Right lobe of liver (tissue), 6 donors: ENCODE data around the gene ZBTB3. TPM values are rescaled to one million over a fixed set of nuclear protein-coding genes. Genes with fewer than 3 reads are reported as not detected.
"Not testable (repeated sequence)": the region's sequence is repeated elsewhere in the genome, so short reads cannot be mapped to it uniquely, and the experiment has no call there.

ENCODE experiments used
- ATAC-seq, 4 donors: fragments of 200-7000 bp; cut with Tn5 transposase; one replicate each; pipeline ENCODE4 v1.9.1; 2020; ENCODE audit warnings: mild to moderate bottlenecking in 4 of 4, moderate library complexity in 4 of 4
- DNase-seq, 3 donors: peaks; one replicate each; pipeline ENCODE4 v3.0.0-alpha.2; 2020
- H3K27ac ChIP-seq, 3 donors: fragments of 200-600 bp; one replicate each; pipeline ENCODE4 v1.8.0; 2022
- H3K27me3 ChIP-seq, 2 donors: fragments of 200-600 bp; one replicate each; pipeline ENCODE4 v1.8.0; 2022
- H3K36me3 ChIP-seq, 4 donors: fragments of 200-600 bp; sonication (generic) in 1 of 4; one replicate each; pipeline versions ENCODE4 v1.5.1 to v1.8.0; 2017 to 2022; ENCODE audit warnings: control low read depth in 1 of 4
- H3K4me1 ChIP-seq, 4 donors: fragments of 200-600 bp; sonication (generic) in 1 of 4; one replicate each; pipeline versions ENCODE4 v1.5.1 to v1.8.0; 2017 to 2022; ENCODE audit warnings: control low read depth in 1 of 4
- H3K4me3 ChIP-seq, 3 donors: fragments of 200-600 bp; one replicate each; pipeline ENCODE4 v1.8.0; 2022
- H3K9me3 ChIP-seq, 4 donors: fragments of 200-600 bp; sonication (generic) in 1 of 4; one replicate each; pipeline versions ENCODE4 v1.5.1 to v1.8.0; 2017 to 2022; ENCODE audit warnings: control low read depth in 1 of 4
- POLR2A ChIP-seq: fragments of 450-650 bp; IDR thresholded peaks from one replicate; pipeline ENCODE4 v1.6.1; 2017; ENCODE audit warnings: antibody characterized with exemption, mild to moderate bottlenecking
- WGBS: methylation state at CpG from one replicate; pipeline ENCODE4 v1.1.6; 2018; ENCODE audit warnings: low coverage, low lambda C conversion rate; ENCODE audit not compliant: insufficient coverage; ENCODE audit errors: missing lambda C conversion rate; 5-methylcytosine and 5-hydroxymethylcytosine counted together
- intact Hi-C, 2 donors: fragments of 100-400 bp; cut with DNase I; formaldehyde crosslinking; loops; one replicate each; pipeline versions ENCODE4 v1.11.2 to v1.14.1; 2022
- microRNA-seq, 2 donors: library from miRNA; unstranded; fragments of <30 nt; microRNA quantifications; one replicate each; pipeline ENCODE4, GENCODE V29; 2019 to 2020
- small RNA-seq, 2 experiments: library from RNA; depleted of rRNA; stranded (forward); fragments of <200 nt; gene quantifications; one replicate each; pipeline ENCODE3, GENCODE V24; 2016
- total RNA-seq, 6 experiments: library from RNA; depleted of rRNA in 2 of 6; stranded (reverse); fragments of >200 nt in 2 of 6; fragmentation: NEBNext Ultra II Directional in 3 of 6; extraction: Animal tissue kit (Norgen Biotek cat#: 25700) in 3 of 6; gene quantifications; one replicate each; pipeline versions ENCODE4 v1.1.0 to v1.2.4, GENCODE V29; 2016 to 2023
- TF ChIP-seq, protein P1 (sequence below), 4 donors: fragments of 200-600 bp in 3 of 4; fragments of 450-650 bp in 1 of 4; IDR thresholded peaks; one replicate each; pipeline versions ENCODE4 v1.5.1 to v1.8.0; 2016 to 2022; ENCODE audit warnings: antibody characterized with exemption in 4 of 4, mild to moderate bottlenecking in 2 of 4
- donor health status: DM: no; HTN: yes; CAD: no.
- donor health status: DM: no; HTN: no; CAD: no.
- donor health status: DM: no; HTN: no; CAD: no.
- donor health status: DM: no; HTN: yes; CAD: no.
- donor health status: DM: no; HTN: yes; CAD: no.

The ZBTB3 gene
- total RNA-seq, 6 experiments from 2014 or later = 3.4 to 7.1 (median 4.7) TPM

DNA sequence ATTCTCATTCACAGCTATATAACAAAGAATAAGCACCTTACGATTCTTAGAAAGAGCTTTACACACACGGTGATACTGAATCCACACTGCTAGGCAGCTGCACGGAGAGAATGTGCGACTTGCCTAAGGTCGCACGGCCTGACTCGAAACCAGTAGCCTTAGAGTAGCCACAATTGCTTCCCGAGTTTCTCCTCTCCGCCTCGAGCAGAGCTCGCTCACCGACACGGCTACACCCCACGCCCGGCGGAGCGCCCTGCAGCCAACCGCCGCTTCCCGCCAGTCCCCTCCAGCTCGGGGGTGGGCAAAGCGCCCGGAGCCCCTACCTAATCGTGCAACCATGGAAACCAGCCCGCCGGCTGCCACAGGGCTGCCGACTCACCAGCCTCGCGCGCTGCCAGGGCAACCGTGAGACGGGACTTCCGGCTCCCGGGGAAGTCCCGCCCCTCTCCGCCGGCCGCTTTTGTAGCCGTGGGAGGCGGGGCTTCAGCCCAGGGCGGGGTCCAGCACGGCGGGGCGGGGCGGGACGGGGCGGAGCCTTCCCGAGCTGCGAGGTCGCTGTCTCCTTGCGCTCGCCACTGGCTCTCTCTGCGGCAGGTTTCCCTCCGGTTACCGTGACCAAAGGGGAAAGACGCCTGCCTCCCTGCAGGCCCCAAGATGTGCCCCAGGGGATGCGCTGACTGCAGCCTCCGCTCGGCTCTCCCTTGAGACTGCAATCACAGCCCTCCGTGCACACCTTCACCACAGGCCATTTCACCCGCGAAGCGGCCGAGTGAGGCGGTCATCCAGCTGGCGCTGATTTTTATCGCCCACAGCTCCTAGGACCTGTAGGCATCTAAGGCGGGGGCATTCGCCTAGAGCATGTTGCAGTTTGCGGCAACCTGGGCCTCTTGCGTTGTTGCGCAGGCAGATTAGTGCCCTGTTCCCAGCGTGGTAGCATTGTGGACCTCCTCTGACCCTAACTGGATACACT is 47.8 kb downstream of the ZBTB3 start:
- H3K27ac ChIP-seq = peak overlapping the region in 2 of 3 donors; percentile 63 to 68
- no peaks in the 10 kb centered on the region for H3K27me3 ChIP-seq
- WGBS = 6% methylated on average over 36 of the region's 73 CpGs
- ATAC-seq (peak; percentile 84 to 91 (median 86)), DNase-seq (peak; percentile 97)
- H3K36me3 ChIP-seq = peaks cover 0 to 17% (median 3%) of the 10 kb centered on the region in 4 donors
- intact Hi-C loops = no loop called here
- peaks cover 0 to 30% (median 14%) of the 10 kb centered on the region in 4 donors for H3K4me1 ChIP-seq
- TF ChIP-seq, protein P1, sequence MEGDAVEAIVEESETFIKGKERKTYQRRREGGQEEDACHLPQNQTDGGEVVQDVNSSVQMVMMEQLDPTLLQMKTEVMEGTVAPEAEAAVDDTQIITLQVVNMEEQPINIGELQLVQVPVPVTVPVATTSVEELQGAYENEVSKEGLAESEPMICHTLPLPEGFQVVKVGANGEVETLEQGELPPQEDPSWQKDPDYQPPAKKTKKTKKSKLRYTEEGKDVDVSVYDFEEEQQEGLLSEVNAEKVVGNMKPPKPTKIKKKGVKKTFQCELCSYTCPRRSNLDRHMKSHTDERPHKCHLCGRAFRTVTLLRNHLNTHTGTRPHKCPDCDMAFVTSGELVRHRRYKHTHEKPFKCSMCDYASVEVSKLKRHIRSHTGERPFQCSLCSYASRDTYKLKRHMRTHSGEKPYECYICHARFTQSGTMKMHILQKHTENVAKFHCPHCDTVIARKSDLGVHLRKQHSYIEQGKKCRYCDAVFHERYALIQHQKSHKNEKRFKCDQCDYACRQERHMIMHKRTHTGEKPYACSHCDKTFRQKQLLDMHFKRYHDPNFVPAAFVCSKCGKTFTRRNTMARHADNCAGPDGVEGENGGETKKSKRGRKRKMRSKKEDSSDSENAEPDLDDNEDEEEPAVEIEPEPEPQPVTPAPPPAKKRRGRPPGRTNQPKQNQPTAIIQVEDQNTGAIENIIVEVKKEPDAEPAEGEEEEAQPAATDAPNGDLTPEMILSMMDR (IDR thresholded peaks at IDR 0.05) = no peak
- TF ChIP-seq POLR2A = peak; percentile 41
- H3K9me3 ChIP-seq = no peaks in the 10 kb centered on the region
- peak overlapping the region; percentile 59 to 70 (median 69) for H3K4me3 ChIP-seq

DNA sequence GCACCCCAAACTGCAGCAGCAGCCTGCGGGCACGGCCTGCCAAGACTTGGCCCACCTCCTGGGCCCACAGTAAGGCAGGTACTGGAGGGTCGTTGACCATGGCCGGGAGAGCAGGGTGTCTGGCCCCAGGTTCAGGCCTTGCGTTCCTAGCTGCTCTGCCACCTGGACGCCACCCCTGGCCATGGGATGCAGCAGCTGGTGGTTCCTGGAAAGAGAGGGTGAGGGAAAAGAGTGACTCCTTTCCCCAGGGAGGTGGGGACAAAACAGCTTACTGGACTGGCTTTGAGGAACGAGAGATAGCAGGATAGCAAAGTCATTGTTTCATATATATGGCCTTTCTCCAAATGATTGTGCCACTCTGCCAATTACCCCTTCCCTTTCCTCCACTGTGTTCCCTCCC is 48.5 kb downstream of the ZBTB3 start:
- Histone ChIP-seq H3K4me3 (peak overlapping the region; percentile 59 to 70 (median 69)), H3K27me3 (no peaks in the 10 kb centered on the region), H3K9me3 (no peaks in the 10 kb centered on the region), H3K36me3 (peaks cover 0 to 13% (median 0%) of the 10 kb centered on the region in 4 donors), H3K4me1 (peaks cover 0 to 24% (median 13%) of the 10 kb centered on the region in 4 donors), H3K27ac (peak overlapping the region in 1 of 3 donors; percentile 10)
- no peak for ATAC-seq
- DNase-seq = peak in 1 of 3 donors; percentile 28
- 38% methylated on average over 4 of the region's 7 CpGs for WGBS
- intact Hi-C loops = no loop called here
- TF ChIP-seq, protein P1 (IDR thresholded peaks at IDR 0.05) = no peak
- TF ChIP-seq POLR2A = no peak

DNA sequence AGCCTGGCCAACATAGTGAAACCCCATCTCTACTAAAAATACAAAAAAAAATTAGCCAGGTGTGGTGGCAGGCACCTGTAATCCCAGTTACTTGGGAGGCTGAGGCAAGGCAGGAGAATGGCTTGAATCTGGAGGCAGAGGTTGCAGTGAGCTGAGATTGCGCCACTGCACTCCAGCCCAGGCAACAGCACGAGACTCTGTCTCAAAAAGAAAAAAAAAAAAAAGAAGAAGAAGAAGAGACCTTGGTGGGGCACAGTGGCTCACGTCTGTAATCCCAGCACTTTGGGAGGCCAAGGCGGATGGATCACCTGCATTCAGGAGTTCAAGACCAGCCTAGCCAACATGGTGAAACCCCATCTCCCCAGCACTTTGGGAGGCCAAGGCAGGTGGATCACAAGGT is 50.0 kb downstream of the ZBTB3 start:
- intact Hi-C loops, H3K27ac ChIP-seq, H3K9me3 ChIP-seq, H3K27me3 ChIP-seq, ATAC-seq, H3K4me3 ChIP-seq, DNase-seq: not testable (repeated sequence)
- Histone ChIP-seq H3K4me1 (peaks cover 0 to 20% (median 10%) of the 10 kb centered on the region in 4 donors), H3K36me3 (peaks cover 0 to 11% (median 0%) of the 10 kb centered on the region in 4 donors)
- 63% methylated on average over 3 of the region's 4 CpGs for WGBS

DNA sequence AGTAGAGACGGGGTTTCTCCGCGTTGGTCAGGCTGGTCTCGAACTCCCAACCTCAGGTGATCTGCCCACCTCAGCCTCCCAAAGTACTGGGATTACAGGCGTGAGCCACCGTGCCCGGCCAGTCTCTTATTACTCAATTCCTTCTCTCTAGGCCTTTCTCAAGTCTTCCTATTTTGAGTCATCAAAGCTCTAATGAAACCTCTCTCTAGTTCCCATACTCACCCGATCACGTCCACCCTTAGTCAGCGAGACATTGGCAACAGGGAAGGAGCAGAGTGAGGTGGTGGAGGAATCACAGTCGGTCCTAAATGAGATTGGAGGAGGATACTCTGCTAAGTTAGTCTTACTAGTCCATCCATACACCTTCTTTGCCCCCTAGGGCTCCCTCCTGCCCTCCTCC is 51.7 kb downstream of the ZBTB3 start:
- ATAC-seq (no peak), DNase-seq (no peak)
- TF ChIP-seq, protein P1 (IDR thresholded peaks at IDR 0.05) = no peak
- TF ChIP-seq POLR2A = no peak
- Histone ChIP-seq H3K4me3 (no peak overlapping the region), H3K9me3 (no peaks in the 10 kb centered on the region), H3K27me3 (no peaks in the 10 kb centered on the region), H3K36me3 (peaks cover 0 to 11% (median 0%) of the 10 kb centered on the region in 4 donors), H3K27ac (no peak overlapping the region), H3K4me1 (peaks cover 0 to 16% (median 7%) of the 10 kb centered on the region in 4 donors)
- 82% methylated on average over 8 of the region's 11 CpGs for WGBS
- intact Hi-C loops = no loop called here

Small RNAs within 50 kb of the gene (microRNA-seq; reads per million reads assigned to microRNA genes)
- gene MIR6514 (0.58 to 1.3 reads per million in 2 donors), gene MIR6748 (0 to 0.29 reads per million in 2 donors)

Small RNAs within 50 kb of the gene (small RNA-seq; reads per million reads assigned to genes)
- gene MIR6514 = 0.10 to 0.52 reads per million in 2 experiments

Other genes with a start within 250 kb of the ZBTB3 start
- 100 to 1,000 TPM in 4 of 6 experiments, 10 to 100 TPM in 2; 91.0 to 180 (median 113) TPM for gene AHNAK, start 207.4 kb downstream of the ZBTB3 start, total RNA-seq
- gene EEF1G, start 180.3 kb downstream of the ZBTB3 start, total RNA-seq = 100 to 1,000 TPM; 442 to 450 (median 449) TPM
- 10 to 100 TPM; 12.3 to 34.2 (median 21.1) TPM for gene TUT1, start 162.6 kb downstream of the ZBTB3 start, total RNA-seq
- gene MTA2, start 152.3 kb downstream of the ZBTB3 start, total RNA-seq = 10 to 100 TPM; 20.0 to 38.0 (median 31.8) TPM
- 10 to 100 TPM; 19.1 to 36.4 (median 22.7) TPM for gene EML3, start 141.4 kb downstream of the ZBTB3 start, total RNA-seq
- gene ROM1, start 140.9 kb downstream of the ZBTB3 start, total RNA-seq = 1 to 10 TPM; 1.1 to 2.9 (median 1.2) TPM
- gene B3GAT3, start 132.2 kb downstream of the ZBTB3 start, total RNA-seq = 10 to 100 TPM; 17.1 to 32.8 (median 23.4) TPM
- gene GANAB, start 107.5 kb downstream of the ZBTB3 start, total RNA-seq = 100 to 1,000 TPM; 131 to 237 (median 201) TPM
- 10 to 100 TPM; 12.1 to 20.3 (median 13.0) TPM for gene INTS5, start 100.9 kb downstream of the ZBTB3 start, total RNA-seq
- 10 to 100 TPM; 18.6 to 52.0 (median 25.6) TPM for gene C11orf98, start 89.0 kb downstream of the ZBTB3 start, total RNA-seq
- 1 to 10 TPM in 5 of 6 experiments, under 1 TPM in 1; 0.74 to 4.1 (median 2.6) TPM for gene CSKMT, start 88.8 kb downstream of the ZBTB3 start, total RNA-seq
- 1 to 10 TPM; 4.0 to 6.3 (median 5.3) TPM for gene UQCC3, start 82.5 kb downstream of the ZBTB3 start, total RNA-seq
- gene LBHD1, start 81.9 kb downstream of the ZBTB3 start, total RNA-seq = 1 to 10 TPM; 2.7 to 6.5 (median 3.7) TPM
- gene UBXN1, start 75.1 kb downstream of the ZBTB3 start, total RNA-seq = 10 to 100 TPM; 24.7 to 41.9 (median 28.0) TPM
- gene LRRN4CL, start 64.6 kb downstream of the ZBTB3 start, total RNA-seq = under 1 TPM in 1 of 6 experiments, not detected in 5; 0.12 TPM
- gene BSCL2, start 46.7 kb downstream of the ZBTB3 start, total RNA-seq = 10 to 100 TPM; 18.8 to 41.4 (median 34.3) TPM
- not detected for gene GNG3, start 46.5 kb downstream of the ZBTB3 start, total RNA-seq
- 10 to 100 TPM in 4 of 6 experiments, 1 to 10 TPM in 2; 7.9 to 17.1 (median 13.3) TPM for gene HNRNPUL2, start 26.7 kb downstream of the ZBTB3 start, total RNA-seq
- 10 to 100 TPM in 3 of 6 experiments, 1 to 10 TPM in 3; 8.5 to 13.3 (median 10.6) TPM for gene TTC9C, start 25.7 kb downstream of the ZBTB3 start, total RNA-seq
- gene POLR2G, start 7.4 kb upstream of the ZBTB3 start, total RNA-seq = 10 to 100 TPM; 23.8 to 37.4 (median 26.6) TPM
- gene TAF6L, start 17.2 kb upstream of the ZBTB3 start, total RNA-seq = 10 to 100 TPM; 11.9 to 19.3 (median 16.0) TPM
- 10 to 100 TPM; 23.9 to 47.6 (median 29.1) TPM for gene TMEM179B, start 33.2 kb upstream of the ZBTB3 start, total RNA-seq
- 10 to 100 TPM in 2 of 6 experiments, 1 to 10 TPM in 4; 6.6 to 26.4 (median 8.2) TPM for gene TMEM223, start 37.8 kb upstream of the ZBTB3 start, total RNA-seq
- 10 to 100 TPM; 24.7 to 42.9 (median 32.3) TPM for gene NXF1, start 51.3 kb upstream of the ZBTB3 start, total RNA-seq
- gene STX5, start 77.9 kb upstream of the ZBTB3 start, total RNA-seq = 10 to 100 TPM; 22.1 to 27.8 (median 24.6) TPM
- not detected for gene TEX54, start 78.7 kb upstream of the ZBTB3 start, total RNA-seq
- gene WDR74, start 85.4 kb upstream of the ZBTB3 start, total RNA-seq = 10 to 100 TPM; 17.6 to 30.6 (median 24.3) TPM
- 100 to 1,000 TPM in 1 of 6 experiments, 10 to 100 TPM in 5; 39.8 to 106 (median 63.0) TPM for gene SLC3A2, start 126.7 kb upstream of the ZBTB3 start, total RNA-seq
- not detected for gene CHRM1, start 167.2 kb upstream of the ZBTB3 start, total RNA-seq
- gene SLC22A6, start 230.8 kb upstream of the ZBTB3 start, total RNA-seq = not detected